ENCODE results near the gene ADRM1. TPM values are rescaled to one million over a fixed set of nuclear protein-coding genes. Genes with fewer than 3 reads are reported as not detected.
A peak's percentile ranks its signal among the peaks of the same experiment; 100 is the strongest.

Gene ADRM1
- total and polyA plus RNA-seq, 2 experiments from 2014 or later = 206 to 243 TPM

DNA sequence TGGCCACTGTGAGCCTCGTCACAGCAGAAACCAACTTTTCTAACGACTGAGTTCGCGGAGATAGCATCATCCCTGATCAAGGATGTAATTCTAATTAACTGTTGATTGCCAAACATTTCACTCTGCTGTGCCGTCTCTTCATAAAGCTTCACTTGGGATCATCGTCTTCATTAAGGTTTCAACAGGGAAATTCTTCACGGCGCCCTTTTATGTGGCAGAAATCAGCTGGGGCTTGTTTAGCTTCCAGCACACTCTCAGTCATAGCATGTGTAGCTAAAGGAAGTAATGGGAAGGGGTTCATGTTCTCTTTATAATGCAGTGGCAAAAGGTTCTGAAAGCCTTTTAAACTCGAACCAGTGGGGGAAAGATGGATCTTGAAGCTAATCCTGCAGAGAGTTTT is 8.9 kb upstream of the ADRM1 start:
- Mint-ChIP-seq H3K4me1 (no peaks in the 10 kb centered on the region), H3K36me3 (ENCODE audit: low read depth) (peaks cover 33% of the 10 kb centered on the region), H3K4me3 (no peak overlapping the region), H3K27me3 (ENCODE audit: insufficient read depth, low read depth, poor library complexity) (peaks cover 7% of the 10 kb centered on the region), H3K9me3 (no peaks in the 10 kb centered on the region), H3K27ac (no peak overlapping the region)
- H3K27me3 ChIP-seq (ENCODE audit: insufficient read depth) = no peaks in the 10 kb centered on the region
- H3K79me2 ChIP-seq (replicated peaks; ENCODE audit: insufficient read depth) = no peaks in the 10 kb centered on the region
- H3K4me2 ChIP-seq = no peak overlapping the region
- H3K4me3 ChIP-seq = no peak overlapping the region
- no peaks in the 10 kb centered on the region for H3K4me1 ChIP-seq (ENCODE audit: insufficient read depth)
- H3K36me3 ChIP-seq (ENCODE audit: insufficient read depth) = no peaks in the 10 kb centered on the region
- peak overlapping the region; percentile 15; the same call in 1 of the 2 replicates for H3K27ac ChIP-seq (ENCODE audit: low read depth)
- 0 out of 2 replicates have a peak, but pooled peaks cover 5% of the 10 kb centered on the region for H3F3A ChIP-seq (replicated peaks; ENCODE audit: low read depth)
- no peak overlapping the region for H2AFZ ChIP-seq
- H3K9me2 ChIP-seq (ENCODE audit: insufficient read depth) = no peaks in the 10 kb centered on the region
- no peak for TF ChIP-seq STAT1 (IDR thresholded peaks at IDR 0.05; ENCODE audit: unreplicated experiment)
- no peak for TF ChIP-seq ZNF114 (CRISPR knock-in tag; IDR thresholded peaks at IDR 0.05)
- TF ChIP-seq ZNF331 (CRISPR knock-in tag; IDR thresholded peaks at IDR 0.05; ENCODE audit: low read depth) = no peak
- TF ChIP-seq EZH2phosphoT487 (IDR thresholded peaks at IDR 0.05; ENCODE audit: unreplicated experiment) = no peak
- TF ChIP-seq CREB1 (CRISPR knock-in tag; IDR thresholded peaks at IDR 0.05; ENCODE audit: low read depth) = no peak
- no peak for TF ChIP-seq POLR2AphosphoS5 (IDR thresholded peaks at IDR 0.05; ENCODE audit: low read depth)
- TF ChIP-seq REST (IDR thresholded peaks at IDR 0.05; ENCODE audit: unreplicated experiment) = no peak
- TF ChIP-seq ETS1 (IDR thresholded peaks at IDR 0.05) = no peak
- no peak for TF ChIP-seq EZH2 (IDR thresholded peaks at IDR 0.05; ENCODE audit: low read depth, unreplicated experiment)
- no peak for TF ChIP-seq CTCF (conservative IDR thresholded peaks at IDR 0.05; ENCODE audit: low read depth in 2 of 2)
- TF ChIP-seq, protein P1, sequence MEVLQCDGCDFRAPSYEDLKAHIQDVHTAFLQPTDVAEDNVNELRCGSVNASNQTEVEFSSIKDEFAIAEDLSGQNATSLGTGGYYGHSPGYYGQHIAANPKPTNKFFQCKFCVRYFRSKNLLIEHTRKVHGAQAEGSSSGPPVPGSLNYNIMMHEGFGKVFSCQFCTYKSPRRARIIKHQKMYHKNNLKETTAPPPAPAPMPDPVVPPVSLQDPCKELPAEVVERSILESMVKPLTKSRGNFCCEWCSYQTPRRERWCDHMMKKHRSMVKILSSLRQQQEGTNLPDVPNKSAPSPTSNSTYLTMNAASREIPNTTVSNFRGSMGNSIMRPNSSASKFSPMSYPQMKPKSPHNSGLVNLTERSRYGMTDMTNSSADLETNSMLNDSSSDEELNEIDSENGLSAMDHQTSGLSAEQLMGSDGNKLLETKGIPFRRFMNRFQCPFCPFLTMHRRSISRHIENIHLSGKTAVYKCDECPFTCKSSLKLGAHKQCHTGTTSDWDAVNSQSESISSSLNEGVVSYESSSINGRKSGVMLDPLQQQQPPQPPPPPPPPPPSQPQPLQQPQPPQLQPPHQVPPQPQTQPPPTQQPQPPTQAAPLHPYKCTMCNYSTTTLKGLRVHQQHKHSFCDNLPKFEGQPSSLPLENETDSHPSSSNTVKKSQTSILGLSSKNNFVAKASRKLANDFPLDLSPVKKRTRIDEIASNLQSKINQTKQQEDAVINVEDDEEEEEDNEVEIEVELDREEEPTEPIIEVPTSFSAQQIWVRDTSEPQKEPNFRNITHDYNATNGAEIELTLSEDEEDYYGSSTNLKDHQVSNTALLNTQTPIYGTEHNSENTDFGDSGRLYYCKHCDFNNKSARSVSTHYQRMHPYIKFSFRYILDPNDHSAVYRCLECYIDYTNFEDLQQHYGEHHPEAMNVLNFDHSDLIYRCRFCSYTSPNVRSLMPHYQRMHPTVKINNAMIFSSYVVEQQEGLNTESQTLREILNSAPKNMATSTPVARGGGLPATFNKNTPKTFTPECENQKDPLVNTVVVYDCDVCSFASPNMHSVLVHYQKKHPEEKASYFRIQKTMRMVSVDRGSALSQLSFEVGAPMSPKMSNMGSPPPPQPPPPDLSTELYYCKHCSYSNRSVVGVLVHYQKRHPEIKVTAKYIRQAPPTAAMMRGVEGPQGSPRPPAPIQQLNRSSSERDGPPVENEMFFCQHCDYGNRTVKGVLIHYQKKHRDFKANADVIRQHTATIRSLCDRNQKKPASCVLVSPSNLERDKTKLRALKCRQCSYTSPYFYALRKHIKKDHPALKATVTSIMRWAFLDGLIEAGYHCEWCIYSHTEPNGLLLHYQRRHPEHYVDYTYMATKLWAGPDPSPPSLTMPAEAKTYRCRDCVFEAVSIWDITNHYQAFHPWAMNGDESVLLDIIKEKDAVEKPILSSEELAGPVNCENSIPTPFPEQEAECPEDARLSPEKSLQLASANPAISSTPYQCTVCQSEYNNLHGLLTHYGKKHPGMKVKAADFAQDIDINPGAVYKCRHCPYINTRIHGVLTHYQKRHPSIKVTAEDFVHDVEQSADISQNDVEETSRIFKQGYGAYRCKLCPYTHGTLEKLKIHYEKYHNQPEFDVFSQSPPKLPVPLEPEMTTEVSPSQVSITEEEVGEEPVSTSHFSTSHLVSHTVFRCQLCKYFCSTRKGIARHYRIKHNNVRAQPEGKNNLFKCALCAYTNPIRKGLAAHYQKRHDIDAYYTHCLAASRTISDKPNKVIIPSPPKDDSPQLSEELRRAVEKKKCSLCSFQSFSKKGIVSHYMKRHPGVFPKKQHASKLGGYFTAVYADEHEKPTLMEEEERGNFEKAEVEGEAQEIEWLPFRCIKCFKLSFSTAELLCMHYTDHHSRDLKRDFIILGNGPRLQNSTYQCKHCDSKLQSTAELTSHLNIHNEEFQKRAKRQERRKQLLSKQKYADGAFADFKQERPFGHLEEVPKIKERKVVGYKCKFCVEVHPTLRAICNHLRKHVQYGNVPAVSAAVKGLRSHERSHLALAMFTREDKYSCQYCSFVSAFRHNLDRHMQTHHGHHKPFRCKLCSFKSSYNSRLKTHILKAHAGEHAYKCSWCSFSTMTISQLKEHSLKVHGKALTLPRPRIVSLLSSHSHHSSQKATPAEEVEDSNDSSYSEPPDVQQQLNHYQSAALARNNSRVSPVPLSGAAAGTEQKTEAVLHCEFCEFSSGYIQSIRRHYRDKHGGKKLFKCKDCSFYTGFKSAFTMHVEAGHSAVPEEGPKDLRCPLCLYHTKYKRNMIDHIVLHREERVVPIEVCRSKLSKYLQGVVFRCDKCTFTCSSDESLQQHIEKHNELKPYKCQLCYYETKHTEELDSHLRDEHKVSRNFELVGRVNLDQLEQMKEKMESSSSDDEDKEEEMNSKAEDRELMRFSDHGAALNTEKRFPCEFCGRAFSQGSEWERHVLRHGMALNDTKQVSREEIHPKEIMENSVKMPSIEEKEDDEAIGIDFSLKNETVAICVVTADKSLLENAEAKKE (CRISPR knock-in tag; IDR thresholded peaks at IDR 0.05) = no peak
- DNase-seq (ENCODE audit: low spot score) (no peak), ATAC-seq (no peak)
- no peaks in the 10 kb centered on the region; the same call in 1 of the 2 replicates for H4K20me1 ChIP-seq (replicated peaks; ENCODE audit: insufficient read depth)

All from GM23338 (cell line).